Mucosa of stomach (tissue), 1 donor: ENCODE measurements around the gene LRP3.

Source experiments
- H3K27me3 ChIP-seq: one replicate; pipeline ENCODE4 v1.7.0; 2013; ENCODE audit warnings: mild to moderate bottlenecking, low read length; ENCODE audit not compliant: control insufficient read depth, insufficient read depth
- H3K36me3 ChIP-seq: one replicate; pipeline ENCODE4 v1.7.0; 2013; ENCODE audit warnings: low read length; ENCODE audit not compliant: control insufficient read depth, insufficient read depth
- H3K4me1 ChIP-seq: one replicate; pipeline ENCODE4 v1.7.0; 2013; ENCODE audit warnings: mild to moderate bottlenecking, low read length; ENCODE audit not compliant: control insufficient read depth, insufficient read depth
- H3K4me3 ChIP-seq: one replicate; pipeline ENCODE4 v1.7.0; 2013; ENCODE audit warnings: low read length
- H3K9ac ChIP-seq: one replicate; pipeline ENCODE4 v1.7.0; 2013; ENCODE audit warnings: mild to moderate bottlenecking, low read length, moderate library complexity
- H3K9me3 ChIP-seq: one replicate; pipeline ENCODE4 v1.7.0; 2013; ENCODE audit warnings: mild to moderate bottlenecking, low read length, moderate library complexity; ENCODE audit not compliant: control insufficient read depth
- donor health status: Pancreatic carcinoma.

LRP3 gene

GRCh38 chr19:33227242-33227650 lies 33.1 kb downstream of the LRP3 start:
- Histone ChIP-seq H3K9me3 (peaks cover 4% of the 10 kb centered on the region), H3K9ac (no peak overlapping the region), H3K27me3 (peaks cover 40% of the 10 kb centered on the region), H3K4me1 (peaks cover 8% of the 10 kb centered on the region), H3K36me3 (no peaks in the 10 kb centered on the region), H3K4me3 (no peak overlapping the region)

- Histone ChIP-seq H3K9ac (no peak overlapping the region), H3K4me3 (no peak overlapping the region), H3K36me3 (no peaks in the 10 kb centered on the region), H3K27me3 (peaks cover 40% of the 10 kb centered on the region), H3K9me3 (peaks cover 4% of the 10 kb centered on the region), H3K4me1 (peaks cover 8% of the 10 kb centered on the region)
Observed at GRCh38 chr19:33227870-33228599, 33.9 kb downstream of the LRP3 start.

- Histone ChIP-seq H3K9ac (no peak overlapping the region), H3K27me3 (peaks cover 33% of the 10 kb centered on the region), H3K4me3 (no peak overlapping the region), H3K4me1 (peaks cover 8% of the 10 kb centered on the region), H3K36me3 (no peaks in the 10 kb centered on the region), H3K9me3 (peaks cover 4% of the 10 kb centered on the region)
Observed at GRCh38 chr19:33229962-33230361, 35.8 kb downstream of the LRP3 start.

- Histone ChIP-seq H3K4me3 (no peak overlapping the region), H3K4me1 (peaks cover 1% of the 10 kb centered on the region), H3K36me3 (no peaks in the 10 kb centered on the region), H3K27me3 (peaks cover 17% of the 10 kb centered on the region), H3K9ac (no peak overlapping the region), H3K9me3 (peaks cover 4% of the 10 kb centered on the region)
Observed at GRCh38 chr19:33231511-33231910, 37.4 kb downstream of the LRP3 start.

GRCh38 chr19:33232656-33233055 lies 38.5 kb downstream of the LRP3 start:
- no peaks in the 10 kb centered on the region for H3K4me1 ChIP-seq
- no peak overlapping the region for H3K4me3 ChIP-seq
- no peaks in the 10 kb centered on the region for H3K36me3 ChIP-seq
- peaks cover 8% of the 10 kb centered on the region for H3K27me3 ChIP-seq
- H3K9ac ChIP-seq = no peak overlapping the region
- H3K9me3 ChIP-seq = peaks cover 2% of the 10 kb centered on the region

GRCh38 chr19:33233056-33233873 lies 39.1 kb downstream of the LRP3 start:
- Histone ChIP-seq H3K4me1 (no peaks in the 10 kb centered on the region), H3K9ac (no peak overlapping the region), H3K4me3 (no peak overlapping the region), H3K9me3 (no peaks in the 10 kb centered on the region), H3K36me3 (no peaks in the 10 kb centered on the region), H3K27me3 (peaks cover 8% of the 10 kb centered on the region)

GRCh38 chr19:33234092-33234491 lies 40.0 kb downstream of the LRP3 start:
- Histone ChIP-seq H3K27me3 (peaks cover 8% of the 10 kb centered on the region), H3K36me3 (no peaks in the 10 kb centered on the region), H3K4me1 (no peaks in the 10 kb centered on the region), H3K9me3 (no peaks in the 10 kb centered on the region), H3K4me3 (no peak overlapping the region), H3K9ac (no peak overlapping the region)

- Histone ChIP-seq H3K27me3 (peaks cover 8% of the 10 kb centered on the region), H3K4me1 (no peaks in the 10 kb centered on the region), H3K9ac (no peak overlapping the region), H3K9me3 (no peaks in the 10 kb centered on the region), H3K36me3 (no peaks in the 10 kb centered on the region), H3K4me3 (no peak overlapping the region)
Observed at GRCh38 chr19:33234736-33235135, 40.6 kb downstream of the LRP3 start.

GRCh38 chr19:33235269-33235995 lies 41.3 kb downstream of the LRP3 start:
- H3K4me1 ChIP-seq = no peaks in the 10 kb centered on the region
- no peaks in the 10 kb centered on the region for H3K9me3 ChIP-seq
- no peaks in the 10 kb centered on the region for H3K36me3 ChIP-seq
- H3K27me3 ChIP-seq = peaks cover 8% of the 10 kb centered on the region
- H3K9ac ChIP-seq = no peak overlapping the region
- no peak overlapping the region for H3K4me3 ChIP-seq

GRCh38 chr19:33235996-33236350 lies 41.8 kb downstream of the LRP3 start:
- no peak overlapping the region for H3K9ac ChIP-seq
- no peak overlapping the region for H3K4me3 ChIP-seq

GRCh38 chr19:33236696-33237390 lies 42.7 kb downstream of the LRP3 start:
- peaks cover 8% of the 10 kb centered on the region for H3K27me3 ChIP-seq
- H3K4me1 ChIP-seq = peaks cover 13% of the 10 kb centered on the region
- no peak overlapping the region for H3K9ac ChIP-seq
- H3K9me3 ChIP-seq = no peaks in the 10 kb centered on the region
- H3K4me3 ChIP-seq = no peak overlapping the region
- no peaks in the 10 kb centered on the region for H3K36me3 ChIP-seq

More at GRCh38 chr19:33235996-33236350, 41.8 kb downstream of the LRP3 start:
- H3K36me3 ChIP-seq = no peaks in the 10 kb centered on the region
- peaks cover 5% of the 10 kb centered on the region for H3K4me1 ChIP-seq
- peaks cover 8% of the 10 kb centered on the region for H3K27me3 ChIP-seq
- H3K9me3 ChIP-seq = no peaks in the 10 kb centered on the region
